Fibroblast of skin of abdomen (primary cell): Measurements from ENCODE around the gene NAB2.
A peak's percentile ranks its signal among the peaks of the same experiment; 100 is the strongest.
"Not testable (repeated sequence)": the region's sequence is repeated elsewhere in the genome, so short reads cannot be mapped to it uniquely, and the experiment has no call there.

ENCODE experiments used
- DNase-seq: peaks from one replicate; pipeline ENCODE4 v3.0.0-alpha.2; 2013

NAB2 gene

GRCh38 chr12:57116580-57117281 is 27.8 kb downstream of the NAB2 start:
- no peak for DNase-seq

- no peak for DNase-seq
These were observed 29.9 kb downstream of the NAB2 start for GRCh38 chr12:57118711-57119271.

- no peak for DNase-seq
These were observed 30.6 kb downstream of the NAB2 start for GRCh38 chr12:57119294-57120085.

- DNase-seq, result not testable (repeated sequence)
These were observed 31.8 kb downstream of the NAB2 start for GRCh38 chr12:57120718-57121117.

- DNase-seq, result no peak
These were observed 34.9 kb downstream of the NAB2 start for GRCh38 chr12:57123813-57124212.

GRCh38 chr12:57124261-57124877 is 35.5 kb downstream of the NAB2 start:
- peak; percentile 74 for DNase-seq

GRCh38 chr12:57126061-57126460 is 37.1 kb downstream of the NAB2 start:
- DNase-seq, result no peak

- DNase-seq, result no peak
These were observed 37.6 kb downstream of the NAB2 start for GRCh38 chr12:57126561-57126960.

GRCh38 chr12:57127101-57127725 is 38.3 kb downstream of the NAB2 start:
- DNase-seq, result no peak

GRCh38 chr12:57127726-57128518 is 39.0 kb downstream of the NAB2 start, which contains the start of gene LRP1:
TSS of gene LRP1 (plus strand) at chr12:57128483. CDS start at chr12:57128965, 482 bp downstream.
- peak; percentile 86 for DNase-seq

GRCh38 chr12:57128519-57129247 is 39.8 kb downstream of the NAB2 start:
- DNase-seq, result no peak

- DNase-seq, result no peak
These were observed 40.5 kb downstream of the NAB2 start for GRCh38 chr12:57129321-57129842.

- no peak for DNase-seq
These were observed 41.0 kb downstream of the NAB2 start for GRCh38 chr12:57129889-57130288.

- no peak for DNase-seq
These were observed 42.0 kb downstream of the NAB2 start for GRCh38 chr12:57130941-57131340.

- DNase-seq, result no peak
These were observed 43.2 kb downstream of the NAB2 start for GRCh38 chr12:57131896-57132744.

- DNase-seq, result peak; percentile 85
These were observed 44.2 kb downstream of the NAB2 start for GRCh38 chr12:57133013-57133569.

- no peak for DNase-seq
These were observed 45.0 kb downstream of the NAB2 start for GRCh38 chr12:57133916-57134315.

GRCh38 chr12:57134949-57135348 is 46.0 kb downstream of the NAB2 start:
- no peak for DNase-seq

GRCh38 chr12:57135527-57136326 is 46.8 kb downstream of the NAB2 start:
- DNase-seq, result peak; percentile 79
